Stimulated activated CD4-positive, alpha-beta T cell treated with anti-CD3 and anti-CD28 coated beads, TNF-alpha, amount 100 ng/mL, for 48 hours (primary cell): Measurements from ENCODE around the gene TCEAL3.
"Not testable (repeated sequence)": the region's sequence is repeated elsewhere in the genome, so short reads cannot be mapped to it uniquely, and the experiment has no call there.

Experiments
- DNase-seq, 3 donors: peaks; one replicate each; pipeline ENCODE4 v3.0.0-alpha.2; 2020; ENCODE audit warnings: low read depth in 3 of 3

The TCEAL3 gene, protein sequence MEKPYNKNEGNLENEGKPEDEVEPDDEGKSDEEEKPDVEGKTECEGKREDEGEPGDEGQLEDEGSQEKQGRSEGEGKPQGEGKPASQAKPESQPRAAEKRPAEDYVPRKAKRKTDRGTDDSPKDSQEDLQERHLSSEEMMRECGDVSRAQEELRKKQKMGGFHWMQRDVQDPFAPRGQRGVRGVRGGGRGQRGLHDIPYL

DNA sequence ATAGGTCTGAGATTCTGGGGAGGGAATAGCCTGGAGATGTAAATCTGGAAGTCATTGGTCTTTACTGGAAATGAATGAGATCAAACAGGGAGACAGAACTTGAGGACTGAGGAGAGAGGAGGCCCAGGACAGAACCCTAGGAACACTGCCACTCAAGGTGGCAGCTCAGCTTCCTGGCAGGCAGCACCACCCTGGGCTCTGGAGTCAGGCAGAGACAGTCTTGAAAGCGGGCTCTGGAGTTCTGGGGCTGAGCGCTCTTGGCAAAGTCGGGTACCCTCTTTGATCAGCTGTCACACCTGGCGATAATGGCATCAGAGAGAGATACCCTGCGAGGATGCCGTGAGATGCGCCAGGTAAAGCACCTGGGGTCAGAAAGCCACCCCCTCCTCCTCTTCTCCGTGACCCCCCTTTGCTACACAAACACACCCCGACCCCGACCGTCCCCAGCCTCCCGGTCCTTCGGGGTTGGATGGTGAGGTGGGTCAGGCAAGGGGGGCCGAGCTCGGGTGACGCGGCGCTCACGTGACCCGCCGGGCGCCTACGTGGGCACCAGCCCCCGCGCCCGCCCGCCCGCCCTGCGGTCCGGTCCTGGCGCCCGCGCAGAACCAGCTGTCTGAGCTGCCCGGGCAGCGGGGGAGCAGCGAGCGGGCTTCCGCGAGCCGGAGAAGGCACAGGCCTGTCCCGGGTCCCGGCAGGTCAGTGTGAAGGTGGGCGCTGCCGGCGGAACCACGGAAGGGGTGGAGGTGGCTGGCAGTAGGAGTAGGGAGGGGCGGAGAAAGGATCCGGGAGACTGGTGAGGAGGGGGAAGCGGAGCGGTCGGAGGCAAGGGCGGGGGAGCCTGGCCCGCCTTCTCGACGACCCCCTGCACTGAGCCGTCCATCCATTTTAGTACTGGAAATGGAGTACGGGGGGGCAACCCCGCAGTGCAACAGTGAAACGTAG, at the start of gene TCEAL3:
TSS of gene TCEAL3 (plus strand) at position 600 of the 942 bp plus-strand sequence. CDS start 1,102 bp downstream, outside the sequence.
- no peak for DNase-seq

DNA sequence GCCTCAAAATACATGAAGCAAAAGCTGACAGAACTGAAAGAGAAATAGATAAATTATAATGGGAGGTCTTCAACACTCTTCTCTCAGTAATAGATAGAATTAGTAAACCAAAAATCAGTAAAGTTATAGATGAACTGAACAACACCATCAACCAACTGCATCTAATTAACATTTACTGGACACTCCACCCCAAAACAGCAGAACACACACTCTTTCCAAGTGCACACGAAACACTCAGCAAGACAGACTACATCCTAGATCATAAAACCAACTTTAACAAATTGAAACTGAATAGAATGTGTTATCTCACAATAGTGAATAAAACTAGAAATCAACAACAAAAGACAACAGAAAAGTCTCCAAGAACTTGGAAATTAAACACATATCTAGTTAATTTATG, 47.5 kb upstream of the TCEAL3 start:
- DNase-seq, result no peak

DNA sequence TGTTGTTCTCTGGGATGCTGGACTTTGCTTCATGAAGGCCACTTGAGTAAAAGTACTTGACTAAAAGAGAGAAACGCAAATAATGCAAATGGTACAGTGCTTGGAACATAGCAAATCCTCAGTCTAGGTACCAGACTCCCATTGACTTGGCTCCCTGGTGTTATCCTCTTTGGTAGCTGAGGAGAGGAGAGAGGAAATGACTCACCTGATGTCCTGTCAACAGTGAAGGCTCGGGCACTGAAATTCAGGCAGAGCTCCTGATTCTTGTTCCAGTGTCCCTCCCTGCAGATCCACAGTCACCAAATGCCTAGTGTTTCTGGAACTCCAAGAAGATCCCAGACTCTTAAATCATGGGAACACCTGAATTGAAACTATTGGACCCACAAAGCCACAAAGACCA, 45.0 kb upstream of the TCEAL3 start:
- DNase-seq, result no peak

DNA sequence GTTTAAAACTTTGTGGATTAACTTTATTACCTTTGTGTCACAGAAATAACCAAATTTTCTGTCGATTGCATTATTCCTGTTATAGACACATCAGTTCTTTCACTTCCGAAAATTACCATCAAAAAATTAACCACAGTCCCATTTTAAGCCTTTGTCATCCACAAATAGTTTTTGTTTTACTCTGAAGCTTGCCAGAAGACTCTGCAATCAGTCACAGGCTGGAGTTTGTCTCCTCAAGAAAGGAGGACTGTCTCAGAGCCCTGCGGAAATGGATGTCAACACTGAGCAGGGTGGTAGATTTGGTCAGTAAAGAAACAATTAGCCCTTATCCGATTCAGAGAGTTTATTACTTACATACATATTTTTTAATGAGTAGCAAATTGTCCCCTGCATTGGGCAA, 42.6 kb upstream of the TCEAL3 start:
- DNase-seq, result no peak

DNA sequence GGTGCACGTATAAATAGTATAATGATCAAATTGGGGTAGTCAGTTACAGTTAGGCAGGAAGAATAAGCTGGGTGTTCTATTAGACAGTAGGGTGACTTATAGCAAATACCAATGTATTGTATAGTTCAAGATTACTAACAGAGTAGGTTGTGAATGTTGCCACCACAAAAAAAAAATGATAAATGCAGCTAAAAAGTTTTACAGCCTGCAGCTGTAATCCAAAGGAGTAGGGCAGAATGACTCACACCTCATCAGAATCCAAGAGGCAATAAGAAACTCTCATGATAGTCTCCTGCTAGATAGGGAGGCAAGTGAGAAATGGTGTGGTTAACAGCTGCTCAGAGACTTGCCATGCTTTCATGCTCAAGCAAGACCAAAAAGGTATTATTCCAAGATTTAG, 42.0 kb upstream of the TCEAL3 start:
- no peak for DNase-seq

DNA sequence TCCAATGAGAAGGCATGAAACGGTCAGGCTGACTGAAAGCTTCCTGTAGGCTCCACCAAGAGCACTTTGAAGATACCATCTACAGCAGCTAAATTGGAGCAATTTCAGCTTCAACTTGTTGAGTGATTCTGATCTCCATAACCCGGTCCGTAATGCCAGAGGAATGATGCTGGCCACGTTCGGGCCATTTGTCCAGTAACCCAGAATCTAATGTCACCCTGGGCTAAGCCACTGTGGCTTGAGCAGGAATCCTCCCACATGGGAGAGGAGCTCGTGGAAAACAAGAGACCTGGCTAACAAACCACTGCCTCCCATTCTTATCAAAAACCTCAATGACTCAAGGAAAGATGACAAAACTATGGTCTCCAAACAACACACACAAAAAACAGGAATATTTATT, 36.6 kb upstream of the TCEAL3 start:
- no peak for DNase-seq

DNA sequence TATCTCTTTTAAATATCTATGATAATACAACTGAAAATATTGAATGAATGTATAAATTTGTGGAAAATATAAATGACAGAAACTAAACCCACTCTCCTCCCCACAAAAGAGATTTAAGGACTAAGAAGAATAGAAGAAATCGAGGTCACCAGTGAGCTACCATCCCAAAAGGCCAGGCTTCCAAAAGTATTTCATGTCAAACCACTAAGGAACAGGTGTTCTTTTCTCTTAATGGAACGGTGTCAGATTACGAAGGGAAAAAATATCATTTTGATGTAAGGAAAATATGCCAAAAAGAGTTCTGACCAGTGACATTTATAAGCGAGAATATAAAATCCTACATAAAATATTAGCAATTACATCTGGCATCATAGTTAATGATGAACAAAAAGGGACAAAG, 36.0 kb upstream of the TCEAL3 start:
- DNase-seq, result no peak

DNA sequence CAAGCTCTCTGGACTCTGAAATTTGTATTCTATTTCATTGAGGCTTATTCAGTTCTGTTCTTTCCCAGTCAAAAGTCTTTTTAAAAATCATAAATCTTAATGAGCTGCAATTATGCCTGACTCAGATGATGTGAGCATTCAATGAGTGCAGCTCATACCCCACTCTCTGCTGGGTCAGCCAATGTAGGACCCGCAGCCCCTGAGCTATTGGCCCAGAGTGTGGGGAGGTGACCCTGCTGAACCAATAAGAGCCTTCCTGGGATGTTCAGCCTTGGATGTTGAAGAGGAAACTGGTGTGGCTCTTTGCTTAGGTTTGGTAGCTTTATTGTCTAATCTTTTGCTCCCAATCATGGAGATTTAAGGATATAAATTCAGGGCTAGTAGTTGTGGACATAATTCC, 34.6 kb upstream of the TCEAL3 start:
- no peak for DNase-seq

DNA sequence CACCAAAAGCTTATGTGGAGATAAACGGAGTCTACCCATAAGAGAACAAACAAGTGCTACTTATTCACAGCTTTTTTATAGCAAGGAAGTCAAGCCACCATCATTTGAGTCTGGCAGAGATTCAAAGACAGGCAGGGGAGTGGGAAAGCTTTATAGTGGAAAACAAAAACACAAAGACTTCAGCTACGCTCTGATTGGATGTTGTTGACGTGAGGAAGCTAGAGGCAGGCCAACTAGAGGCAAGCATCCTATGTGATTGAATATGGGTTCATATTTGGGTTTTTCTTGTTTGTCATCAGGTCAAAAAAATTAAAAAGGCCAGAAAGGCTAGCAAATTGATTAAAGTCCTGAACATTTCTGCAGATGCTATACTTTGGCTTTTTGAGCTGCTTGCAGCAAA, 23.2 kb upstream of the TCEAL3 start:
- no peak for DNase-seq

DNA sequence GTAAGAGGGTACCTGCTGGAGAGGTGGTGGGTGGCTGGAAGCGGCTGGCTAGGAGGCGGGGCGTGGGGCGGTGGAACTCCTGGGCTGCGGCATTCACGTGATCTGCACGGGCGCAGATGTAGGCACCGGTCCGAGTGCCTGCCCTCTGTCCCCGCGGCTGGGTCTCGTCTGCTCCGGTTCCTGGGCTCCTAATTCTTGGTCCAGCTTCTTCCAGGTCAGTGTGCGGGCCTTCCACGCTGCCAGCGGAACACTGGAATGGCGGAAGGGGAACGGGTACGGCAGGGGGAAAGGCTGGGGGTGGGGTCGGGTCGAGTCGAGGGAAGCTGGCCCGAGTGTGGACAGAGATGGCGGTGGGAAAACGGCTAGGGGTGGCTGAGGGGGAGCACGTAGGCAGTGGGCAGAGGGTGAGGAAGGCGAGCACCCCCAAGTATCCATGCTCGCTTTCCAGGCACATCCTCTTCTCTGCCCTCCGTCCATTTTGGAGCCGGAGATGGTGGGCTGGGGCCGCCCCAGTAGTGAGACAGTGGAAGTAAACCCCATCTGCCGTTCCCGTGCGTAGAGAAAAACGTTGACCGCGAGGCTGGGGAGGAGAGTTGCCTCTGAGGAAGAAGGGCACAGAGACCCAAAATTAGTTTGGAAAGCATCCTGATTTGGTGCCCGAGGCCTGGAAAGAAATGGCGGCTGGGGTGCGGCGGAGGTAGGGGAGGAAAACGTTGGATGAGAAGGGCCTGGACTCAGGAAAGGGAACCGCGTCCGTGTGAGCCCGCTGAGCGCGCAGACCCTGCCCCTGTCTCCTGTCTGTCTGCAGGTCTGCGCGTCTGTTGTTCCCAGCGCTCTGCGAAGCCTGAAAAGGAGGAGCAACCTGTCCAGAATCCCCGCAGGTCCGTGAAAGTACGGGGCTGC, 22.1 kb upstream of the TCEAL3 start, which contains the start of gene TCEAL4:
TSS of gene TCEAL4 (plus strand) at position 105 of the 903 bp plus-strand sequence. CDS start 1,161 bp downstream, outside the sequence.
- no peak for DNase-seq

DNA sequence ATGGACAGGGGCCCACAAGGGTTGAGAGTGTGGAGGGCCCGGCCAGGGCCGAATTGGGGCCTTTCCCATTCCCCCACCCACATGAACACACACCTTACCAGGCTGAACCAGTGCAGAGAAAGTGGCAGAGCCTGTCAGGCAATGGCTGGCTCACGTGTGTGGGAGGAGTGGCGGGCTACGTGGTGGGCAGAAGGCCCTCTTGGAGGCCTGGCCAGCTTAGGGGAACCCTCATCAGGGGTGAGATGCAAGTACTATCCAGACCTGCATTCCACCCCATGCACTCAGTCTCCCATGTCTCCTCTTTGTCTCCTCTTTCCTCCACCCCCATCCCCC, 21.5 kb upstream of the TCEAL3 start:
- no peak for DNase-seq

DNA sequence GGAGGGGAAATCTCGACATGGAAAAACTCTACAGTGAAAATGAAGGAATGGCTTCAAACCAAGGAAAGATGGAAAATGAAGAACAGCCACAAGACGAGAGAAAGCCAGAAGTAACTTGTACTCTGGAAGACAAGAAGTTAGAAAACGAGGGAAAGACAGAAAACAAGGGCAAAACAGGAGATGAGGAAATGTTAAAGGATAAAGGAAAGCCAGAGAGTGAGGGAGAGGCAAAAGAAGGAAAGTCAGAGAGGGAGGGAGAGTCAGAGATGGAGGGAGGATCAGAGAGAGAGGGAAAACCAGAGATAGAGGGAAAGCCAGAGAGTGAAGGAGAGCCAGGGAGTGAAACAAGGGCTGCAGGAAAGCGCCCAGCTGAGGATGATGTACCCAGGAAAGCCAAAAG, 21.1 kb upstream of the TCEAL3 start:
- DNase-seq, result no peak

DNA sequence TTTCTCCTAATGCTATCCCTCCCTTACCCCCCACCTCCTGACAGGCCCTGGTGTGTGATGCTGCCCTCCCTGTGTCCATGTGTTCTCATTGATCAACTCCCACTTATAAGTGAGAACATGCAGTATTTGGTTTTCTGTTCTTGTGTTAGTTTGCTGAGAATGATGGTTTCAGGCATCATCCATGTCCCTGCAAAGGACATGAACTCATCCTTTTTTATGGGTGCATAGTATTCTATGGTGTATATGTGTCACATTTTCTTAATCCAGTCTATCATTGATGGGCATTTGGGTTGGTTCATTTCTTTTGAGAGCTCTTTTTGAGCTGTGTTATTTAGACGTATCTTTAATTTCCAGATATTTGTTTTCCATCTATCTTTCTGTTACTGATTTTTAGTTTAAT, 15.5 kb upstream of the TCEAL3 start:
- DNase-seq, result not testable (repeated sequence)

DNA sequence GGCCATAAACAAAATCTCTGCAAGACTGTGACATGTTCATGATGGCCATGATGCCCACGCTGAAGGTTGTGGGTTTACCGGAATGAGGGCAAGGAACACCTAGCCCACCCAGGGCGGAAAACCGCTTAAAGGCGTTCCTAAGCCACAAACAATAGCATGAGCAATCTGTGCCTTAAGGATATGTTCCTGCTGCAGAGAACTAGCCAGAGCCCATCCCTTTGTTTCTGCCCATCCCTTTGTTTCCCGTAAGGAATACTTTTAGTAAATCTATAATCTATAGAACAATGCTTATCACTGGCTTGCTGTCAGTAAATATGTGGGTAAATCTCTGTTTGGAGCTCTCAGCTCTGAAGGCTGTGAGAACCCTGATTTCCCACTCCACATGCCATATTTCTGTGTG, 12.6 kb upstream of the TCEAL3 start:
- not testable (repeated sequence) for DNase-seq

DNA sequence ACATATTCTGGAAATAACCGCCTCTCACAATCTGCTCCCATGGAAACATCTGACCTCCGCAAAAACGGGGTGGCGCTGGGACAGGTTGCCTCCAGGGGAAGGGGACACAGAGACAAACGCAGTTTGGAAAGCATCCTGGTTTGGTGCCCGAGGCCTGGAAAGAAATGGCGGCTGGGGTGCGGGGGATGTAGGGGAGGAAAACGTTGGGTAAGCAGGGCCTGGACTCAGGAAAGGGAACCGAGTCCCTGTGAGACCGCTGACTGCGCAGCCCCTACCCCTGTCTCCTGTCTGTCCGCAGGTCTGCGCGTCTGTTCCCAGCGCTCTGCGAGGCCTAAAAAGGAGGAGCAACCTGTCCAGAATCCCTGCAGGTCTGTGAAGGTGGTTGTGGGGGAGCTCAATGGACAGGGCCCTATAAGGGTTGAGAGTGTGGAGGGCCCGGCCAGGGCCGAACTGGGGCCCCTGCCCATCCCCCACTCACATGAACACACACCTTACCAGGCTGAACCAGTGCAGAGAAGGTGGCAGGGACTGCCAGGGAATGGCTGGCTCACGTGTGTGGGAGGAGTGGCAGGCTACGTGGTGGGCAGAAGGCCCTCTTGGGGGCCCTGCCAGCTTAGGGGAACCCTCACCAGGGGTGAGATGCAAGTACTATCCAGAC, 672 bp downstream of the TCEAL3 start:
- no peak for DNase-seq

DNA sequence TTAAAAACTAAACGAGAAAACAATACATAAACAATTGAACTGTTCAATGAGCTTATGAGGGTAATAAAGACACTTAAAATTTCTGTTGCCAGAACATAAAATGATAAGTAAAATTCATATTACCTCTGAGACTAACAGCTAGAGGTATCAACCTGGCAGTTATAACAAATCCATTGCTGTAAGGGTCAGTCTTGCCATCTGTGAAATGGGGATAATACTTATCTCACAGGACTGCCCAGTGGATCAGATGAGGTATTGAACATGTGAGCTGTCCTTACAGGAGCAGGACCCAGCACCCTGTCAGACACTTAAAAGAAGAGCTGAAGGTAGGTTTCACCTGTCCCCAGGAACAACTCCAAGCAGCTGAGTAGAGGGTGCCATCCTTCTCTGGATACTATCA, 2.5 kb downstream of the TCEAL3 start:
- DNase-seq, result no peak

DNA sequence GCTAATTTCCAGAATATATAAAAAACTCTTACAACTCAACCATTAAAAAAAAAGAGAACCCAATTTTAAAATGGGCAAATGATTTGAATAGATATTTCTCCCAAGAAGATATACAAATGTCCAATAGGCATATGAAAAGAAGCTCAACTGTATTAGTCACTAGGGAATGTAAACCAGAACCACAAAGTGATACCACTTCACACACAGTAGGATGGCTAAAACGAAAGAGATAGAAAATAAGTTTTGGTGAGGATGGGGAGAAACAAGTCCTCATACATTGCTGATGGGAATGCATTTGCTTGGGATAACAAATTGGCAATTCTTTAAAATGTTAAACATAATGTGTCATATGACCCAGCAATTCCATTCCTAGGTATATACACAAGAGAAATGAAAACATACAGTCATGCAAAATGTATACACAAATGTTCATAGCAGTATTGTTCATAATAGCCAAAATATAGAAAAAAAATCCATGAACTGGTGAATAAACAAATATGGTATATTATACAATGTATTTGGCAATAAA, 5.7 kb downstream of the TCEAL3 start:
- no peak for DNase-seq

DNA sequence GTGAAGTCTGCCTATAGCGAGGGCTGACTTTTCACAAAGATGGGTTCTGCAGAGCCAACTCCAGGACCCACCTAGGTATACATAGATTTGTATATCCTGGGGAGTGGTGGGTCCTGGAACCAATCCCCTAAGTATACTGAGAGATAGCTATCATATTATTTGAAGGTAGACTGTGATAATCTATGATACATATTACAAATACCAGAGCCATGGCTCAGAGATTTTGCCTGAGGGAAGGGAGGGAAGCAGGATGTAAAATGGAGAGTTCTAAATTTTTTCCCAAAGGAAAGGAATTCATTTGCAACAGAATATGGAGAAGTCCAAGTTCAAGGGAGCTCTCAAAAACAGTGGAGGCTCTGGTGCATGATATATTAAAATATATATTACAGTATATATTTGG, 7.2 kb downstream of the TCEAL3 start:
- no peak for DNase-seq

DNA sequence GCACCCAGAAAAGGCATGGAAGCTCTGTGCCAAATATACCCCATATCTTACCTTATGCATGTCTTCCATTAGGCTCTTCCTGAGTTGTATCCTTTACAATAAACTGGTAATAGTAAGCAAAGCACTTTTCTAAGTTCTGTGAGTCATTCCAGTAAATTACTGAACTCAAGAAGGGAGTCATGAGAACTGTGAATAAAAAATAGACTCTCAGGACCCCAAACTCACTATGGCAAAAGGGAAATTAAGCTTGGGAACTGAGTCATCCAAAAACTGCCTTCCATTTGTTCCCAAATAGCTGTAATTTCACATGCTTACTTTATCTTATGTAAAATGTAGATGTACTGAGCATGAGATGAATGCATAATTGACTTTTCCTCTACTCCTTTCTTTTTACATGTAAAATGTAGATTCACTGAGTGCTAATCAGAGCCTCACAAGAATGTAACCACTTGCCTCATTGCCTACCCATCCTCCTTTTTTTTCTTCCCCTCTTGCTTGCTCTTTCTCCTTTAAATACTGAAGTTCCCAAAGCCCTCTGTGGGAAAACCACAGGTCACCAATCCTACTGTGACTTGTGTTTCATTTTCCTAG, 8.1 kb downstream of the TCEAL3 start:
- no peak for DNase-seq

DNA sequence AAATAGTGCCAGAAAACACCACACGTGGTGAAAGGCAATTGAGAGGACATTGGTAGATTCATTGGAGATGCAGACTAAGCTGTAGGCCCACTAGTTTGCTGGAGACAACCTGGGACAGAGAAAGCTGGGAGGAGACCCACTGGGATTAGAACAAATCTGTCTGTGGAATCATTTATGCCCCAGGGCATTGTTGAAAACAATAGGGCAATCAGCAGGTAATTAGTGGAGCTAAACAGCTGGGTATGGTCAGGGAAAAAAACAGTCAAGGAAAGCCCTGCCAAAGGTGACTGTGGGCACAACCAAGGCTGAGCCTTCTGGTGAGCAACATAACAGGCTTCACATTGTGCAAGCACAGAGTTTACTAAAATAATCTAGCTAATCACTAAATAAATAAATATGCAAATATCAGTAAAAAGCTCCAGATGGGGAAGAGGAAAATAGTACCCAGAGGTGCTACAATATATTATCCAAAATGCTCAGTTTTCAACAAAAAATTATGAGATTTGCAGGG, 9.0 kb downstream of the TCEAL3 start:
- no peak for DNase-seq

DNA sequence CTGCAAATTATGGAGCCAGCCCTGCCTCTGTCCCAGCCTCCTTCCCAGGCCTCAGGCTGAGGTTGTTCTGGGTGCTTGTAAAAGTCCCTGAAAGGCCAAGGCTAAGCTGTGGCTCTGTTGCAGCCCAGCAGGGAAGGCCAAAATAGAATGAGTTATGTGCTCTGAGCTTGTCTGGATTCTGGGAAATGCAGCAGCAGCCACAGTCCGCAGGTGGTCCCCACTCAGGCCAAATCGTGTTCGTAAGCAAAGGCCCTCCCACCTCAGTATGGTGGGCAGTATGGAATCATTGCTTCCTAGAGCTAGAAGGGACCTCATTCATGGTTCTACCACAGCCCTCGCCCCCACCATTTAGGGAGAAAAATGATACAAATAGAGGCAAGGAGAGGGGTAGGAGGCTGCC, 16.3 kb downstream of the TCEAL3 start:
- DNase-seq, result no peak
